ENCODE measurements around the gene CDC25C.
"Not testable (repeated sequence)": the region's sequence is repeated elsewhere in the genome, so short reads cannot be mapped to it uniquely, and the experiment has no call there.

Gene CDC25C

GRCh38 chr5:138344887-138345622, 13.5 kb upstream of the CDC25C start:
- DNase-seq (ENCODE audit: low read depth) = no peak

- DNase-seq (ENCODE audit: low read depth) = no peak
Measured at GRCh38 chr5:138340008-138340407, 8.4 kb upstream of the CDC25C start.

GRCh38 chr5:138339464-138339863, 7.9 kb upstream of the CDC25C start:
- DNase-seq (ENCODE audit: low read depth) = no peak

- DNase-seq (ENCODE audit: low read depth) = no peak
Measured at GRCh38 chr5:138339091-138339456, 7.5 kb upstream of the CDC25C start.

GRCh38 chr5:138338411-138339090, 6.9 kb upstream of the CDC25C start:
- DNase-seq (ENCODE audit: low read depth) = no peak

GRCh38 chr5:138337685-138338410, 6.2 kb upstream of the CDC25C start, which contains the start of gene FAM53C:
Gene FAM53C (plus strand): TSS chr5:138338266. CDS start chr5:138341336, 3,070 bp downstream.
- no peak for DNase-seq (ENCODE audit: low read depth)

- no peak for DNase-seq (ENCODE audit: low read depth)
Measured at GRCh38 chr5:138336952-138337684, 5.5 kb upstream of the CDC25C start.

- DNase-seq (ENCODE audit: low read depth) = no peak
Measured at GRCh38 chr5:138334867-138335447, 3.4 kb upstream of the CDC25C start.

GRCh38 chr5:138330813-138331448, 673 bp downstream of the CDC25C start:
- no peak for DNase-seq (ENCODE audit: low read depth)

- not testable (repeated sequence) for DNase-seq (ENCODE audit: low read depth)
Measured at GRCh38 chr5:138318211-138318610, 13.4 kb downstream of the CDC25C start.

GRCh38 chr5:138316355-138316754, 15.2 kb downstream of the CDC25C start:
- DNase-seq (ENCODE audit: low read depth) = no peak

- no peak for DNase-seq (ENCODE audit: low read depth)
Measured at GRCh38 chr5:138315751-138316278, 15.8 kb downstream of the CDC25C start.

- no peak for DNase-seq (ENCODE audit: low read depth)
Measured at GRCh38 chr5:138305797-138306196, 25.8 kb downstream of the CDC25C start.

- DNase-seq (ENCODE audit: low read depth) = no peak
Measured at GRCh38 chr5:138303372-138303771, 28.2 kb downstream of the CDC25C start.

GRCh38 chr5:138289296-138289695, 42.3 kb downstream of the CDC25C start:
- no peak for DNase-seq (ENCODE audit: low read depth)

GRCh38 chr5:138287246-138287645, 44.4 kb downstream of the CDC25C start:
- no peak for DNase-seq (ENCODE audit: low read depth)

- no peak for DNase-seq (ENCODE audit: low read depth)
Measured at GRCh38 chr5:138282920-138283742, 48.5 kb downstream of the CDC25C start.

GRCh38 chr5:138280915-138281314, 50.7 kb downstream of the CDC25C start:
- no peak for DNase-seq (ENCODE audit: low read depth)

- no peak for DNase-seq (ENCODE audit: low read depth)
Measured at GRCh38 chr5:138276402-138277054, 55.1 kb downstream of the CDC25C start.

GRCh38 chr5:138275895-138276294, 55.7 kb downstream of the CDC25C start:
- no peak for DNase-seq (ENCODE audit: low read depth)

All from HS-27A (cell line).